Prostate gland (tissue), 2 donors: Measurements from ENCODE around the gene C10orf53.

ENCODE experiments used
- POLR2A ChIP-seq: fragments of 450-650 bp; IDR thresholded peaks from one replicate; pipeline ENCODE4 v1.6.1; 2016; ENCODE audit warnings: antibody characterized with exemption, mild to moderate bottlenecking
- TF ChIP-seq, protein P1 (sequence below), 4 experiments: fragments of 200-600 bp in 2 of 4; fragments of 450-650 bp in 2 of 4; sonication (generic) in 2 of 4; IDR thresholded peaks; 1 replicate in 3 of 4; 2 replicates in 1 of 4; pipeline ENCODE4 v1.5.1; 2016 to 2019; ENCODE audit warnings: antibody characterized with exemption in 4 of 4, mild to moderate bottlenecking in 2 of 4, moderate library complexity in 2 of 4

DNA sequence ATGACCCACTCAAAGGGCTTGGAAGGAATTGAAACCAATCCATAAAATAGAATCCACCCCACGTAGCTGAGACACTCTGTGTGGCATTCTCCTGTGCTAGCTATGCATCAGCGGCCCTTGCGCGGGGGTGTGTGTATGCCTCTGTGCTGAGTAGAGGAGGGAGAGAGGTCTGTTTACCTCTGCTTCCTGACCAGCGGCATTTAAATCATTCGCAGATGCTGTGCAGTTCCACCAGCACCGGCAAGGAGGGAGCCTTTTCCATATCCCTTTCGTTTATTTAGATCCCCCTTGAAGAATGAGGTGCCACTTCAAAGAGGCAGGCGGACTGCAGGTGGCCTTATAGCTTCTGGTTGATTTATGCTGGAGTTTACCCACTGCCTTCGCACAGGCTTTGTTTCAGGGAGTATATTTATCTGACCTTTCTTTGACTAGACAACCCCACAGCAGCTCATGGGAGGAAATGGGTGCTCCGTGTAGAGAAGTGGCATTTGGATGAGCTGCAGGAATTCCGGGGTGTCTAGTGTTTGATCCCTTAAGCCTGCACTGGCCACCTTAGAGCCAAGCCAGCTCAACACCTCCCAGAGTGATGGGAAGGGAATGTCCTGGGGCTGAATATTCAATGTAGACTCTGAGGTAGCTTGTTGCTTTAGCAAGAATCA lies 11.4 kb downstream of the C10orf53 start:
- TF ChIP-seq, protein P1, sequence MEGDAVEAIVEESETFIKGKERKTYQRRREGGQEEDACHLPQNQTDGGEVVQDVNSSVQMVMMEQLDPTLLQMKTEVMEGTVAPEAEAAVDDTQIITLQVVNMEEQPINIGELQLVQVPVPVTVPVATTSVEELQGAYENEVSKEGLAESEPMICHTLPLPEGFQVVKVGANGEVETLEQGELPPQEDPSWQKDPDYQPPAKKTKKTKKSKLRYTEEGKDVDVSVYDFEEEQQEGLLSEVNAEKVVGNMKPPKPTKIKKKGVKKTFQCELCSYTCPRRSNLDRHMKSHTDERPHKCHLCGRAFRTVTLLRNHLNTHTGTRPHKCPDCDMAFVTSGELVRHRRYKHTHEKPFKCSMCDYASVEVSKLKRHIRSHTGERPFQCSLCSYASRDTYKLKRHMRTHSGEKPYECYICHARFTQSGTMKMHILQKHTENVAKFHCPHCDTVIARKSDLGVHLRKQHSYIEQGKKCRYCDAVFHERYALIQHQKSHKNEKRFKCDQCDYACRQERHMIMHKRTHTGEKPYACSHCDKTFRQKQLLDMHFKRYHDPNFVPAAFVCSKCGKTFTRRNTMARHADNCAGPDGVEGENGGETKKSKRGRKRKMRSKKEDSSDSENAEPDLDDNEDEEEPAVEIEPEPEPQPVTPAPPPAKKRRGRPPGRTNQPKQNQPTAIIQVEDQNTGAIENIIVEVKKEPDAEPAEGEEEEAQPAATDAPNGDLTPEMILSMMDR (IDR thresholded peaks at IDR 0.05): no peak
- TF ChIP-seq POLR2A: no peak
